ENCODE measurements around the gene ADCY2.

Gene ADCY2

DNA sequence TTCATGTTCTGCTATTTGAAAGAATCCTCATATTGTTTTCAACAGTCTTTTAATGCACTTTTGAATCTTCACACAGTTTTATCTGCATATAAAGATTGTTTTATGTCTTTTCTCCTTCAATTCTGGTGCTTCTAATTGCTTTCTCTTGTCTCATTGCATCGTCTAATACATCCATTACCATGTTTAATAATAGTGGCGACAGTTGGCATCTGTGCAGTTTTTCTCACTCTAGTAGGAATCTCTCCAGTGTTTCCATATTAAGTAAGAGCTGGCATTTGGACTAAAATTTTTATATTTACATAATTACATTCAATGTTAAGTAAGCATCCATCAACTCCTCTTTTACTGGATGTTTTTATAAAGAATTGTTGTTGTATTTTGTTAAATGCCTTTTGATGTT lies 49.9 kb downstream of the ADCY2 start:
- DNase-seq = no peak

- no peak for DNase-seq
These were observed 51.0 kb downstream of the ADCY2 start for GRCh38 chr5:7446913-7447312.

- no peak for DNase-seq
These were observed 58.0 kb downstream of the ADCY2 start for GRCh38 chr5:7453947-7454346.

- no peak for DNase-seq
These were observed 60.3 kb downstream of the ADCY2 start for GRCh38 chr5:7456206-7456605.

- no peak for DNase-seq
These were observed 65.4 kb downstream of the ADCY2 start for GRCh38 chr5:7461371-7461770.

- no peak for DNase-seq
These were observed 66.8 kb downstream of the ADCY2 start for GRCh38 chr5:7462758-7463157.

DNA sequence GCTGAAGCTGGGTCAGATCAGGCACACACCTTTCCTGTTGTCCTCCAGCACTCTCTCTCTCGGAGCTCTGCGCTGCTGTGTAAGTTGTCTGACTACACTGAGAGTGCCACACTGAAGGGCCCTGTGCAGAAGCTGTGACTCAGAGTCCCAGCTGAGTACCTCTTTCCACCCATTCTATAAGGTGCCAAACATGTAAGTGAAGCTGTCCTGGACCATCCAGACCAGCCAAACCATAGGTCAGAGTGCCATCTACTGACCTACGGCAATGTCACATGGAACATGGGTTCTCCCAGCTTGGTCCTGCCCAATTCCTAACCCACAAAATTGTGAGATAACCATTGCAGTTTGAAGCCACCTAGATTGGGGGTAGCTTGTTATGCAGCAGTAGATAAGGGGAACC lies 68.2 kb downstream of the ADCY2 start:
- DNase-seq = no peak

DNA sequence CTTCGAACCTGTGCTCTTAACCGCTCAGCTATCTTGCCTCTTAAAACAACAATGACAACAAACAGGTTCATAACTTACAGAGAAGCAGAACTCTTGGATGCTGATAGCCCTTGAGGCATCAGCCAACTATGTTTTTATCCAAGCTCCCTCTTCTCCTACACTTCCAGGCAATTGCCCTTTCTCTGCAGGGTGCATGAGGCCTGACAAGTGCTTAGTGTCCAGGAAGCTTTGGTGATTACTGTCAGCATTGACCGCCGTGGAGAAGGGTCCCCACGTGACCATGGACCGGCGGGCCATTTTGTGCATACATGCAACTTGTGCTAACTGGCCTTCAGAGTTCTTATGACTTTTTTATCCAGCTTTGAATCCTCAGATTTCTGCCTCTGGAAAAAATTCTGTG lies 71.2 kb downstream of the ADCY2 start:
- no peak for DNase-seq

DNA sequence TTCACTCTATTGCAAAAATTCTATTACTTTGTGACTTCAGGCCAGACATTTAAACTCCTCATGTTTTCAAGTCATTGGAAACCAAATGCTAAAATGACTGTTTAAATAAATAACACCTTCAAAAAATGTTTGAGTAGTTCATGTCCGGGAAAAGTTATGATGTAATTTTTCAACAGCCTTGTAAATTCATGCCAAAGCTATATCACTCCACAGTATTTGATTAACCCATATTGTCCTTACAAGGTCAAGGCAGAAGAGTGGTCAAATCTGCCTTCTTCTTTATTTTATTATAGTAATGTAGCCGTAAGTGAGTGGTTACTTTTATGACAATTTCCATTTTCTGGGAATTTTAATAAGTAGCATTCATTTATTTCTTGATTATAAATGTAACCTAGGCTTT lies 72.8 kb downstream of the ADCY2 start:
- DNase-seq = no peak

DNA sequence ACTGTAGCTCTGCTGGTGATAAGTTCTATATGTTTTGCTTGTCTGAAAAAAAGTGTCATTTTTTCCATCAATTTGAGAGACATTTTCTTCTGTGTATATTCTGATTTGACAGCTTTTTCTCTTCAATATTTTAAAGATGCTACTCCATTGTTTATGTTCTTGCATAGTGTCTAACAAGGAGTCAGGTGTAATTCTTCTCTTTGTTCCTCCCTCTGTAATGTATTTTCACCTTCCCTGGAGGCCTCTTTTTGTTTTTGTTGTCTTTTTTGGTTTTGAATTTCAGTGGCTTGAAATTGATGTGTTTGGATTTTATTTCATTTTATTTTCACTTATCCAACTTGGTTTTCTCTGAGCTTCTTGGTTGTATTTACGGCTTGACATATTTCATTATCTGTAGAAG lies 75.8 kb downstream of the ADCY2 start:
- no peak for DNase-seq

- no peak for DNase-seq
These were observed 77.2 kb downstream of the ADCY2 start for GRCh38 chr5:7473115-7473514.

GRCh38 chr5:7473668-7474215 lies 77.8 kb downstream of the ADCY2 start:
- DNase-seq = no peak

GRCh38 chr5:7474821-7475403 lies 79.0 kb downstream of the ADCY2 start:
- no peak for DNase-seq

- DNase-seq = no peak
These were observed 82.5 kb downstream of the ADCY2 start for GRCh38 chr5:7478459-7478858.

DNA sequence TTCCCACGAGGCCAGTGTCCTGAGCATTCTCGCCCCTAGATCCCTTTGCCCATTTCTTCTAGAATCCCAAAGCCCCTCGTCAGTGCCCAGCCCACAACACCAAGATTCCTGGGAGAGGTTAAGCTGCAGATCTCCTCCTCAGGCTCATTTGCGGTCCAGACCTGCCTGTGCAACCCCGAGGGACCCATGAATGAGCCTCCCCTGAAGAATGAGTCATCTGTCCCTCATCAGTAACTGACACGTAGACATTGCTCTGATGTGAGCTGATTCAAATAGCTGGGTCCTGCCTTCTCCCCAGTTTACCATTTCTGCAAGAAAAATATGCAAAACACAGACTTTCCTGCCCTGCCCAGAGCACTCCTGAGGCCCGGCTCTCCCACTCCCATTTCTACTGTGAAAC lies 92.8 kb downstream of the ADCY2 start:
- no peak for DNase-seq

GRCh38 chr5:7492371-7492770 lies 96.4 kb downstream of the ADCY2 start:
- DNase-seq = no peak

DNA sequence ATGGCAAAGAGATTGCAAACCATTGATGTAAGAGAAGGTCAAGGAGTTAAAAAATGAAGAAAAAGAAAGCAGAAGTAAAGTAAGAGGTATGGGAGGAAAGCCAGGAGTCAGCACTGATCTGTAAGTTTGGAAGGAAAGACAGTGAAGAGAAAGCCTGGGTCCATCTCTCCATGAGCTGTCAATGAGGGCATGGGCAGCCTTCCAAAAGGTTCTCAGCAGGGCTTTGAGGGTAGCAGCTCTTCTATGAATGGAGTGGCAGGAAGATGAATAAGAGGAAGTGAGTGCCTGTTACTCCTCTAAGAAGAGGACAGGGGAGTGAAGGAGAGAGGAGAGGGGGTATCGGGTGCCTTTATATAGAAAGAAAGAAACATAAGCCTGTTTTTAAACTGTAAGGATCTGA lies 97.1 kb downstream of the ADCY2 start:
- no peak for DNase-seq

DNA sequence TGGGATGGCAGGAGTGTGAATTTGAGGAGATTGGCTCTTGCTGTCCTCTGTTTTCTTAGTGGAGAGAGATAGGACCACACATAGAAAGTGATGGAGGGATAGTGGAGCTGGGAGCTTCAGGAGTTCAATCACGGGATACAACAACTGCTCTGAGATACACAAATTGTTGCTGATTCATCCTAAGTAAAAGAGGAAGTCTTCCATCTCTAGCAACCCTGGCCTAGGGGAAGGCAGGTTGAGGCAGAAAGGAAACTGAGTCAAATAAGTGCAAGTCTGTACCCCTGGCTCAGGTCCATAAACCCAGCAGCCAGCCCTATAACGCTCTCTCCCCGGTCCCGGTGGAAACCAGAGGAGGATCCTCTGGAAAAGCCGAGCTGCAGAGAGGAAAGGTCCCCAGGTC lies 97.7 kb downstream of the ADCY2 start:
- DNase-seq = no peak

GRCh38 chr5:7494481-7495130 lies 98.7 kb downstream of the ADCY2 start:
- DNase-seq = no peak

GRCh38 chr5:7495131-7495517 lies 99.2 kb downstream of the ADCY2 start:
- DNase-seq = no peak

GRCh38 chr5:7500256-7500655 lies 104.3 kb downstream of the ADCY2 start:
- DNase-seq = no peak

DNA sequence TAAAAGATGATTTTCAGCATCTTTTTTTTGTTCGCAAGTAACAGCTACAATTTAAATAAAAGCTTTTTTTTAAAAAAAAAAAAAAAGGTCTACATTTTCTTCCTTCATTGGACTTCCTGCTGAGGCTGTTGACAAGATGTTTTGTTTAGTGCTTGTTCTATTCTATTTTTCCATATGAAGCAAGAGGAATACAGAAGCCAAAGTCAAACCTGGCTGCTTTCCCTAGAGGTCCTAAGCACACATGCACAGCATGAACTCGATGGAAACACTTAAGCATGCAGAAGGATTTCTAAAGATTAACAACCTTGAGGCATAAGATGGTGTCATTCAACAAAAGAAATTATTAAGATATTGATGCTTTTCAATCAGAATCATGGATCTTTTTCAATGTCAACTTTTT lies 105.1 kb downstream of the ADCY2 start:
- no peak for DNase-seq

GRCh38 chr5:7503564-7503963 lies 107.6 kb downstream of the ADCY2 start:
- no peak for DNase-seq

- no peak for DNase-seq
These were observed 119.5 kb downstream of the ADCY2 start for GRCh38 chr5:7515284-7515914.

DNA sequence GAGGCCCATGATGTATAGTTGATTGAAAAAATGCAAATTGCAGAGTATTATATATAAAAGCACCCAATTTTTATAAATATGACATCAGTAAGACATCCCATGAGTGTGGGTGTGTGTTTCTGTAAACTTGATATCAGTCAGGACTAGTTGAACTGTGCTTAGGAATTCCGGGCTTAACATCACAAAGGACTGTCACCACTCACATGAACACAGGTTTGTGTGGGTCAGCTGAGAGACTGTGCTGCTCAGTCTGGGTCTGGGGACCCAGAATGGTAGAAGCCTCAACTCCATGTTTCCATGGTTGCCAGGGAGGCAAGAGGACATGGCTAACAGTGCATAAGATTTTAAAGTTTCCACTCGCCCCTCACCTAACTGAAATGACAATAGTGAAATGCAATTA lies 120.3 kb downstream of the ADCY2 start:
- no peak for DNase-seq

All from activated gamma-delta T cell treated with Interleukin-2 at 50 U/mL for 16 hours (primary cell).